ENCODE results near the gene DNAH6.
"Not testable (repeated sequence)": the region's sequence is repeated elsewhere in the genome, so short reads cannot be mapped to it uniquely, and the experiment has no call there.

DNAH6 gene

GRCh38 chr2:84766791-84767190 is 250.5 kb downstream of the DNAH6 start:
- DNase-seq, result no peak

GRCh38 chr2:84768840-84769239 is 252.5 kb downstream of the DNAH6 start:
- DNase-seq, result no peak

GRCh38 chr2:84770280-84770679 is 254.0 kb downstream of the DNAH6 start:
- no peak for DNase-seq

GRCh38 chr2:84771251-84771650 is 255.0 kb downstream of the DNAH6 start:
- no peak for DNase-seq

GRCh38 chr2:84773562-84773961 is 257.3 kb downstream of the DNAH6 start:
- DNase-seq, result not testable (repeated sequence)

- no peak for DNase-seq
Measured at GRCh38 chr2:84776011-84776410, 259.7 kb downstream of the DNAH6 start.

- DNase-seq, result peak in 2 of 6 experiments; percentile 23 to 37
Measured at GRCh38 chr2:84778911-84779690, 262.8 kb downstream of the DNAH6 start.

GRCh38 chr2:84779781-84780180 is 263.5 kb downstream of the DNAH6 start:
- no peak for DNase-seq

- DNase-seq, result peak in 5 of 6 experiments; percentile 14 to 58 (median 45)
Measured at GRCh38 chr2:84781942-84782716, 265.8 kb downstream of the DNAH6 start.

- peak in 4 of 6 experiments; percentile 16 to 72 (median 70) for DNase-seq
Measured at GRCh38 chr2:84782717-84783442, 266.6 kb downstream of the DNAH6 start.

- no peak for DNase-seq
Measured at GRCh38 chr2:84785950-84786349, 269.7 kb downstream of the DNAH6 start.

GRCh38 chr2:84786601-84787000 is 270.3 kb downstream of the DNAH6 start:
- no peak for DNase-seq

- no peak for DNase-seq
Measured at GRCh38 chr2:84788027-84788426, 271.7 kb downstream of the DNAH6 start.

- no peak for DNase-seq
Measured at GRCh38 chr2:84788498-84788897, 272.2 kb downstream of the DNAH6 start.

GRCh38 chr2:84792856-84793522 is 276.7 kb downstream of the DNAH6 start:
- no peak for DNase-seq

GRCh38 chr2:84793641-84794040 is 277.3 kb downstream of the DNAH6 start:
- no peak for DNase-seq

GRCh38 chr2:84796798-84797197 is 280.5 kb downstream of the DNAH6 start:
- DNase-seq, result no peak

GRCh38 chr2:84797271-84797670 is 281.0 kb downstream of the DNAH6 start:
- DNase-seq, result no peak

- no peak for DNase-seq
Measured at GRCh38 chr2:84799772-84800171, 283.5 kb downstream of the DNAH6 start.

- no peak for DNase-seq
Measured at GRCh38 chr2:84800194-84800805, 284.0 kb downstream of the DNAH6 start.

- DNase-seq, result no peak
Measured at GRCh38 chr2:84801811-84802210, 285.5 kb downstream of the DNAH6 start.

GRCh38 chr2:84805250-84805958 is 289.1 kb downstream of the DNAH6 start:
- no peak for DNase-seq

All from stimulated activated naive CD4-positive, alpha-beta T cell (primary cell).